Activated T-cell treated with anti-CD3 and anti-CD28 coated beads for 24 hours (primary cell): Measurements from ENCODE around the gene IL13RA2.

Experiments
- DNase-seq: peaks from one replicate; pipeline ENCODE4 v3.0.0-alpha.2; 2020; ENCODE audit warnings: low read depth

Gene IL13RA2, protein sequence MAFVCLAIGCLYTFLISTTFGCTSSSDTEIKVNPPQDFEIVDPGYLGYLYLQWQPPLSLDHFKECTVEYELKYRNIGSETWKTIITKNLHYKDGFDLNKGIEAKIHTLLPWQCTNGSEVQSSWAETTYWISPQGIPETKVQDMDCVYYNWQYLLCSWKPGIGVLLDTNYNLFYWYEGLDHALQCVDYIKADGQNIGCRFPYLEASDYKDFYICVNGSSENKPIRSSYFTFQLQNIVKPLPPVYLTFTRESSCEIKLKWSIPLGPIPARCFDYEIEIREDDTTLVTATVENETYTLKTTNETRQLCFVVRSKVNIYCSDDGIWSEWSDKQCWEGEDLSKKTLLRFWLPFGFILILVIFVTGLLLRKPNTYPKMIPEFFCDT

DNA sequence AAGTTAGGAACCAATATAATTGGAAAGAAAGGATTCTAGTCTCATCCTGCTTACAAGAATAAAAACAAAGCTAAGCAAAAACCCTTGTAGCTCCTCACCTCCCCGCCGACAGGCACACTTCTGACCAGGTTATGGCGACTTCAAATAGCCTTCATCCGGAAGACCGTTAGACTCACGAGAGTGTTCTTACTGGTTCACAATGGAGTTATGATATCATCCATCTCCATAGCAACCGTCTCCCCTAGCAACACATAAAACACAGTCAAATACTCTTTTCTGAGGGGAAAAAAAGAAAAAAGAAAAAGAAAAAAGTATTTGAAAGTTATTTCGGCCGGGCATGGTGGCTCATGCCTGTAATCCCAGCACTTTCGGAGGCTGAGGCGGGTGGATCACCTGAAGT is at the start of gene IL13RA2:
Gene IL13RA2 (minus strand): TSS at position 162 of the 400 bp plus-strand sequence. CDS start 347 bp downstream, outside the sequence.
- no peak for DNase-seq

DNA sequence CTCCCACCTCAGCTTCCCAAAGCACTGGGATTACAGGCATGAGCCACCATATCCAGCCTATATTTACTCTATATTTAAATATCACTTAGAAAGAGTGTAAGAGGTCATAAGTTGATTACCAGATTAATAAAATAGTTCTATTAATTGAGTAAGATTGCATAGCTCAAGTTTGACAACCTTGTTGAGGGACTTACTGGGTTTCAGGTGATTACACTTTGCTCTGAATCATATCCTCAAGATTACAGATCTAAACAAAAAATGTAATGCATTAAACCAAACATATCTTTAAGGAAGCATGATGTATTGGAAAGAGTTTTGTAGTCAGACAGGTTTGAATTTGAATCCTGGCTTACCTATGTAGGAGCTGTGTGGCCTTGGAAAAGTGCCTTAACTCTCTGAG is 47.9 kb upstream of the IL13RA2 start:
- no peak for DNase-seq

DNA sequence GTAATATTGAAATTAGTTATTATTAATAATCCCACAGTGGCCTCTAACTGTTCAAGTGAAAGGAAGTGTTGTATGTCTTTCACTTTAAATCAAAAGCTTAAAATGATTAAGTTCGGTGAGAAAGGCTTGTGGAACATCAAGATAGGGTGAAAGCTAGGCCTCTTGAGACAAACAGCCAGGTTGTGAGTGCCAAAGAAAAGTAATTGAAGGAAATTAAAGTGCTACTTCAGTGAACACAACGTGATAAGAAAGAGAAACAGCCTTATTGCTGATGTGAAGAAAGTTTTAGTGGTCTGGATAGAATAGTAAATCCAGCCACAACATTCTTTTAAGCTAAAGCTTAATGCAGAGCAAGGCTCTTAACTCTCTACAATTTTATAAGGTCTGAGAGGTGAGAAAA is 42.6 kb upstream of the IL13RA2 start:
- DNase-seq = no peak

DNA sequence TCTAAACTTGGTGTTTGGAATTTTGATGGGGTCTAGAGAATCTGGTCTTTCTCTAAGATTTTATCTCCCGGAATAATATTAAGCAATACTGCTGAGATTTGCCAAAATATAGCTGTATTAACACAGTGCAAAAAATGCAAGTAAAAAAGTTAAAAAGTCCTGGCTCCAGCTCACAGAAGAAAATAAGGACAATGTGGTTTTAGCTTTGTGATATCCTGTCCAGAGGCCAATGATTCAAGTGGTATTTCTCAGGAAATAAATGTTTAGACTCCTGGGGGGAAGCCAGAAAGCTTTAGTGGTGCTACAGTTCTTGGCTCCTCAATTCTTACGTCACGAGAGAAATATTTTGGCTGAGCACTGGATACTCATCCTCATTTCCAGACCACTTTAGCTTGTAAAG is 40.9 kb upstream of the IL13RA2 start:
- no peak for DNase-seq

DNA sequence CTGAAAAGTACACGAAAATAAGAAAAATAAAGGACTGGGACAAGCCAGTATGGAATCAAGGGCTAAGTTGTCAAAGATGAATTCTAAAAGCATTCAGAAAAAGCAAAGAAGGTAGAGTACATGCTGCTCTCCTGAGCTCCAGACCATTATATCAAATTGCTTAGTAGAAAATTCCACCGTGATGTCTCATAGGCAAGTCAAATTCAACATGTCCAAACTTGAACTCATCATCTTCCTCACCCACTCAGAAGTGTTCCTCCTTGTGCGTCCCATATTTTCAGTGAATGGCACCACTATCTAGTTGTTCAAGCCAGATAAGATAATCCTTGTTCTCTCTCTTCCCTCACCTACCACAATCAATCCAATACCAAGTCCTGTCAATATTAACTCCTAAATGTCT is 37.5 kb upstream of the IL13RA2 start:
- DNase-seq = no peak

DNA sequence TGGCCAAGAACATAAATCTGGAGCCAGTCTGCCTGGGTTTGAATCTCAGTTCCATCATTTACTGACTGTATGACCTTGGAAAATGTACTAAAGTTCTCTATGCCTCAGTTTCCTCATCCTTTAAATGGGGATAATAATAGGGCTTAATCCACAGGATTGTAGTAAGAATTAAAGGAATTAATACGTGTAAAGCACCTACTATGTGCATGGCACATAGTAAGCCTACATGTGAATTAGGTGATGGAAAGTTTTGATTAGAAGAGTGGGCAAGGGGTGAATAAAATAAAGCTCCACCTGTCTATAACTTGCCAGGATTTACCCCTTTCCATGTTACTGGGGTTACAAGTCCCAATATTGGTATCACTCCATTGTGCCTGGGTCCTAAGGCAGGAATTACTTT is 35.8 kb upstream of the IL13RA2 start:
- DNase-seq = no peak

DNA sequence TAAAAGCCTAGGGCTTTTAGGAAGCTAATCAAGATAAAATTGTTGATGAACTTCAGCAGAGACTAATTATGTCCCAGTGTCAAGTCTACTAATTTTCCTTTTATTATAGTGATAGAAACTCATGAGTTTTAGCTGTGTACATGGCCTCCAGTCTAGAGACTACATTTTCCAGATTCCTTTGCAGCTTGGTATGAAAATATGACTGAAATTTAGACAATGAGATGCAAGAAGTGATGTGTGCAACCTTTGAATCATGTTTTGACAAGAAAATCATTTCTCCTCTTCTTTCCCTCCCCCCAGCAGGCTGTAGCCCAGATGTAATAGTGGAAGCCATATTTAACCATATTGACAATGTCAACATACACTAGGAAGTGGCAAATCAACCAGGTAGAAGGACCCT is 30.3 kb upstream of the IL13RA2 start:
- DNase-seq = no peak

DNA sequence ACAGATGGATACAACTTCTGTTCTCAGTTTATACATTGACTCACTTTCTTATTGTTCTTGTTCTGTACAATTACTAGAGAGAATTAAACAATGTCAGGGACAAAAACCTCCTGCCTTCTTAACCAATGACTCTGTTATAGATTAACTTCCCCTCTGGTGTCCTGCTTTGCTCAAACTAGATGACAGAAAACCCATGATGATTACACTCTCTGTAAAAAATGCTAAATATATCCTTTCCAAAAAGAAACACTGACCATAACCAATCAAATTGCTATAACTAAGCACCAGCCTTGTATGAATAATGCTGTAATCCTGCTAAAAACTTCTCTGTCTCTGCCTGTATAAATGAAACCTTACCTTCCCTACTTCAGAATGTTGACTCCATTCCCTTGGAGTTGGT is 29.8 kb upstream of the IL13RA2 start:
- no peak for DNase-seq

DNA sequence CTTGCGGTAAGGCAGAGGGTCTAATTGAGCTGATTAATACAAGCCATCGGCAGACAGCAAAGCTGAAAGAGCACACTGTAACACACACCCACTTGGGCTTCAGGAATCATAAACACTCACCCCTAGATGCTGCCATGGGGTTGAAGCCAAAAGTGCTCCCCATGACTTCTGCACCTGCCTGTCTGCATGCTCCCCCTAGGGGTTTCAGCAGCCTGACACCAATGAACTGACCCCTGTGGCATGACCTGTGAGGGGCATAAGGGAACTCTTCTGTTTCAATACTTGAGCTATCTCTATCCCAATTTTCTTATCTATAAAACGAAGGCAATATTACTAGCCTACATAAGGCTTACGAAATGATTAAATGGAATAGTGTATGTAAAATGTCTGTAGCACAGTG is 23.0 kb upstream of the IL13RA2 start:
- no peak for DNase-seq

DNA sequence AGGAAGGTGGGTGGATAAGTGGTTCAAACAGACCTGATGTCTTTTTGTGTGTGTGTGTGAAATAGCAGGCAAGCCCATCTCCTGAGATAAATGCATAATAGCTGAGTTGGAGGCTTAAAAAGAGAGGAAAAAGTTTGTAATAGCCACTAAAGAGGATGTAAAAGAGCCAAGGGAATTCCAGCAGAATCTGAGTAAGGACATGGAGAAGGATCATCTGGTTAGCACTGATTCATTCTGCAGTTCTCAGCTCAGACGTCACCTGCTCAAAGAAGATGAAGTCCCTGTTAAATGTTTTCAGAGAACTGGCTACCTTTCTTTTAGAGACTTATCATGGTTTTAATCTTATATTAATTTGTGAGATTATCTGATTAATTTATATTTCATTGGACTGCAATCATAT is 21.0 kb upstream of the IL13RA2 start:
- no peak for DNase-seq

DNA sequence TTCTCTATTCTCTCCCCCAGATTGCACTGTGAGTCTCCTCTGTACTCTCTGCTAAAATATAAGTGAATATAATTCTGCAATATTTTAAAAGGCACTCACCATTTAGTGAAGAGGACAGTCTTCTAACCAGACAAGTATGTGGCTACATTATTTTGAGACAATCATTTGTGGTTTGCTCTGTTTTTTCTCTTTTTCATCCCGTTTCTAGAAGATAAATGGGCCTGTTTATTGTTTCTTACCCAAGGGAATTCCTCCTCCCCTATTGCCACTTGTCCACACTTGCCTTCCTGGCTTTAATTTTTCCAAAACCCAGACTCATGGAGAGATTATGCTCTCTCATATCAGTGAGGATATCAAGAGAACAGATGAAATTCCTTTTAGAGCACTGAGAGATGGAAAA is 18.6 kb upstream of the IL13RA2 start:
- no peak for DNase-seq

DNA sequence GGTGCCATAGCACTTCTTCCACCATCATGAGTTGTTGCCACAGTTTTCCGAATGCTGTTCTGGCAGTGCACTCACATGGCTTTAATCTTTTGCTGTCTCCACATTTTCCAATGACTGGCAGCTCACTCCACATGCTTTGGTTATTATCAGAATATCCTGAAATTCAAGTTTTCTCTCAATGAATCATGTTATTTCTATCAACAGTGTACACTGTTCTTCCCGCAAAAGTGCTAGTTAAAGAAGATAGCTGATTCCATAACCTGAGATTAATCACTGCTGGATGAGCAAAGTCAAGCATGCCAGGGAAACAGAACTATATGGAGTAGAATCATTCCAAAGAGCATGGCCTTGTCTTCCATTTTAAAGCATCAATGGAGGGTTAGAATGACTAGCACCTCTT is 14.6 kb upstream of the IL13RA2 start:
- DNase-seq = no peak

DNA sequence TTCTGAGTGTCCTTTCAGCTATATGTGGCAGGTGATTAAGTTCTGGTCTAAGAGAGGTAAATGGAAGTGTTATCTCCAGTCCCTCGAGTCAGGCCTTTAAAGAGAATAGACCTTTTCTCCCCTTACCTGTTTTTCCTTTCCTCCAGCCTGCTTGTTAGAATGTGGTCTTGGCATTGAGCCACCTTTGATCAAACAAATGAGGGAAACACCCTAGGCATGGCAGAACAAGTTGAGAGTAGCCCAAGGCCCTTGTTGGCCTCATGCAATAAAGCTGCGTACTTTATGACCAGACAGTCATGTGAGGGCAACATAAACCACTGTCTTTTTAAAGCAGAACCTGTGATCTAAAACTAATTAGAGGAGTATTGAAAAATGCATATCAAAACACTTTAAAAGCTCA is 13.2 kb upstream of the IL13RA2 start:
- no peak for DNase-seq

DNA sequence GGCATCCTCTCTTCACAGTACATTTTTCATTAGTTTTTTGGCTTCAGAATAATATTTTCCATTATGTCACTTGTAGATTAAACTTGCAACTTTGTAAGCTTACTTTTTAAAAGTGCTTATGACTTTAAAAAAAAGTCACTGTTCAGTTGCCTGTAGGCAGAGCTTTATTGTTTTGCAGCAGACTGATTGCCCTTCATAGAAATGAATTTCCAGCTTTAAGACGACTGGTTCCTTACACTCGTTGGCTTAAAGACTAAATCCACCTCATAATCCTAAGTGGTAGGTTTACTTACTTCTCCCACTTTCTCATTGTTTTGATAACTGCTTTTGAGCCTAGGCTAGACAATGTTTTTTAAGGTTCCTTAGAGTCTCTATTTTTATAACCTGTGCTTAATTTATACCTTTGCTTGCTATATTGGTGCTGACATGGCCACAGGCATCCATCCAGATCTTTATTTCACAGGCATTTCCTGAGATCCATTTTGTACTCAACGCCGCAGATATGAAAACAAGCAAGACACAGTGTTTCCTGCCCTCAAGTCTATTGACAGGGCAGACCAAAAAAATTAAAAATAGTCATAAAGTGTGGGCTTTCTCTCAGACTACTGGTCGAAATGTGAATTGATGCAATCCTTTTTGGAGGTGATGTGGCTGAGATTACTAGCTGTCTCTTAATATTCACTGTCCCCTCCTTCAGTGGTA is 12.6 kb upstream of the IL13RA2 start:
- no peak for DNase-seq

DNA sequence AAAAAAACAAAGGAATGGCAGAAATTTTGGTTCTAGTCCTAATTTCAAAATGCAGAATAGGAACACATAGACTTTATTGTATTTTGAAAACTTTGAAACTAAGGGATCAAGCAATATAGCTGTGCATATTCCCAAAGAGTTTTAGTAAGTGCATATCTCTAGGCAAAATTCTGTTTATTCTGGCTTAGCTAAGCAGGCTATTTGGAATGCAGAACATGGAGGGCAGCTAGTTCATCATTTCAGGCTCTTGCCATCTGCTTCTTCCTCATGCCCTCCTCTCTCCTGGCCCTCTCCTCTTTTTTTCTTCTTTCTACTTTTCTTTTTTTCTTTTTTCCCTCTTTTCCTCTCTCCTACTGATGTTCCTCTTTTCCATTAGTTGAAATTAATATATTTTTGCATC is 12.0 kb upstream of the IL13RA2 start:
- DNase-seq = no peak

DNA sequence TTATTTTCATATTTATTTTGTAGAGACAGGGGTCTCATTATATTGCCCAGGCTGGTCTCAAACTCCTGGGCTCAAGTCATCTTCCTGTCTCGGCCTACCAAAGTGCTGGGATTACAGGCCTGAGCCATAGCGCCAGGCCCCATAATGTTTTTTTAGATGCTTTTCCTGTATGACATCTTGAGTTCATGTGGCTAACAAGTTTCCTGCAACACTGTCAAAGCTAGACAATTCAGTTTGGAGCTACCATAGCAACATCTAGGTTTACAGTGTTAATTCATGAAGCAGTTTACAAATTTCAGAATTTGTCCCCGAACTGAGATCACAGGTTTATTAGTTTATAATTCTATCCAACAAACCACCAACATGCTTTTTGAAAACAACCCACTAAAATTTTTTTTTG is 6.4 kb upstream of the IL13RA2 start:
- DNase-seq = no peak

DNA sequence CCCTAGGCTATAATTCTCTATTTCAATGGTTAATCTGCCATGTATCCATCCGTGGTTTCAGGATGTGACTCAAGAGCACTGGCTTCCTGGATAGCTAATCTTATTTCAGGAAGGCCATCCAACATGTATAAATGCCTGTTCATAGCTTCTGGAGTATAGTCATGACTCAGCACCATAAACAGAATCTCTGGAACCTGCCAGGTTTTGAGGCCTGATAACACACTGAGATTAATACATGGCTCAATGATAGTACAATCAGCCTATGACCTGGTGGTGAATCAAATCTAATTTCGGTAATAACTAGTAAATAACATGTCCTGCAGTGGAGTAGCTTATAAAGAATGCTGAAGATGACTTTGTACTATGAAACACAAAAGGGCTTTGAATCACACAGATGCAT is 5.7 kb upstream of the IL13RA2 start:
- DNase-seq = no peak

DNA sequence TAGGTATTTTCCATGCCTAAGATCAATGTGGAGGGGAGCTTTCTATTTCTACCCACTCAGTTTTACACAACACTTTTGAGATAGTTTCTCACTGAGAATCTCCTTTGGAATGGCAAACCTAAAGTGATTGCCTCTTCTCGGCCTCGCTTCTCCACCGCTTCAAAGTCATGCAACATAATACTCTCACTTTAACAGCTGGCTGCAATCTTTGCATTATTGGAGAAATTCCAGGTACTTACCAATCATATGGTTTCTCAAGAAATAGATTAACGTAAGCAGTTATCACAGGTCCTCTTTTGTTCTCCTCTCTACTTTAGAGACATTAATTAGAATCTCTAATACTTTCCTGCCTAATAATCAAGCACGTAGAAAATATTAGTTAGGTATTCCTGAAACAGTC is 3.7 kb upstream of the IL13RA2 start:
- no peak for DNase-seq

DNA sequence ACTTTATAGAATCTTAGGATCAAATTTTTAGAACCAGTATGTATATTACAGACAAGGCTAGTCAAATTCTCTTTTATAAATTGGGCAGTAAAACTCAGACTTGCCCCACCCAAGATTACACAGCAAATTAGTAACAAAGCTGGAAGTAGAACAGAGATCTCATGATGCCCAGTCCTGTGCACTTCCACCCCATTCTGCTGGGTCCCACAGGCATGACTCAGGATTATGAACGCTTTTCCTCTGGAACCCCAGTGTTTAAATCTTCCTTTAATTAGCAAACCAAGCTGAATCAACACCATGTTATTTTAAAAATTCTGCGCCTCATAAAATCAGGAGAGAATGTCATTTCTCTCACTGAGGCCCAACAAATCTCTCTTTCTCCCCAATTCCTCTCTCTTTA is 1.5 kb upstream of the IL13RA2 start:
- no peak for DNase-seq

DNA sequence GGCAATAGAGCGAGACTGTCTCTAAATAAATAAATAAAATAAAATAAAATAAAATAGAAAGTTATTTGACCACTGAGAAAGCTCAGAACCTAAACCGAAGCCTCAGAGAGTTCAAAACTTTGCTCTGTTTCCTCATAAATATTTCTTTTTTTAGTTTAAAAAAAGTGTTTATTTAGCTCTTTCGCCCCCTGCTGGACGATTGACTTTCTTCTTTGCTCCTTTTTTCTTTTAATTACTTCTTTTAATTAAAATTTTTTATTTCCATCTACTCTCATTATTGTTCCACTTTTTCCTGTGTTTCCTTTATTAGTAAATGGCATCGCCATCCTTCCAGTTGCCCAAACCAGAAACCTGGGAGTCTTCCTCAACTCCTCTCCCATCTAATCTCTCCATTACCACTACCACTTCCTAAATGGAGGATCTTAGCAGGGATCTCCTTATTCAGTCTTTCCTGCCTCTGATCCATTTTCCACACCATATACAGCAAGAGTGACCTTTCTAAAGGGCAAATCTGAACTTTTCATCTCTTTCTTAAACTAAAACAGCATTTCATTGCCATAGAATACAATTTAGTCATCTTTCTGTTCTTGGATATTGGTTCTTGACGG is 728 bp upstream of the IL13RA2 start:
- no peak for DNase-seq

DNA sequence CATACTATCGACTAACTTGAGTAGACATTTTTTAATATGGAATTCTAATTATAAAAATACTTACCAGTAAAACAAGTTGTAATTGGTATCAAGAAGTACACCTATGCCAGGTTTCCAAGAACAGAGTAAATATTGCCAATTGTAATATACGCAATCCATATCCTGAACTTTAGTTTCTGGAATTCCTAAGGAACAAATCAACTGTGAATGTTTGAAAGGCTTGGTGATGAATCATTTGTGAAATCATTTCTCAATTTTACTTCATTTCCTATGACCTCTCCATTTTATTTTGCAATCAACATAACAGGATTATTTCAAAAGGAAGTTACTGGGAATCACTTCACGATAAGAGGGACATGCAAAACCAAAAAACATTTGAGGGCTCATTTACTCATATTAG is 3.7 kb downstream of the IL13RA2 start:
- no peak for DNase-seq

DNA sequence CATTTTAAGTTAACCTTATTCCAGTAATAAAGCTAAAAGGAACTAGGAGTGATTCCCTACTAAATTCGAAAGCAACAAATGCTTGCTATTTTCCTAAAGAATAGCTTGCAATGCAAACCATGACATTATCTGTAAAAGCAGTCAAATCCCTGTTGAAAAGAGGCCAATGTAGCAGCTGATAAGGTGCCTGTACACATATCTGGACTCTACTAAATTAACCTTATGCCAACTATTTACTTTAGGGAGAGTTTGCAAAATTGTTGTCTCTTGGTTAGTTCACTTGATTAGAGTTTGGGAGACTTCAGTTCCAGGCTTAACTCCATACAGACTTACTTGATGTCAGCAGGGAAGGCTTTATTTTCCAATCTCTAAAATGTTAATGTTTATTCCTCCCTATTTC is 6.0 kb downstream of the IL13RA2 start:
- DNase-seq = no peak

DNA sequence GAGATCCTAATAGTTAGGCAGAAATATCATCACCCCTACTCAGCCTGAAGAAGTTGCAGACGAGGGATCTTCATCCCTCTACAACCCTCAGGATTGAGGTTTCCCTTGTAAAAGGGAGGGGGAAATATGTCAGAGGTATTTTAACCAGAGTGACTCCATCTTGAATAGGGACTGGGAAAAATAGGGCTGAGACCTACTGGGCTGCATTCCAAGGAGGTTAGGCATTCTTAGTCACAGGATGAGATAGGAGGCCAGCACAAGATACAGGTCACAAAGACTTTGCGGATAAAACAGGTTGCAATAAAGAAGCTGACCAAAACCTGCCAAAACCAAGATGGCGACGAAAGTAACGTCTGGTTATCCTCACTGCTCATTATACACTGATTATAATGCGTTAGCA is 17.5 kb downstream of the IL13RA2 start:
- no peak for DNase-seq
